Inferior parietal cortex (tissue), 1 donor: ENCODE results near the gene MGA.

Experiments used
- DNase-seq: peaks from one replicate; pipeline ENCODE4 v3.0.0-alpha.2; 2016; ENCODE audit errors: extremely low spot score

Gene MGA

GRCh38 chr15:41806291-41807181 lies 146.3 kb downstream of the MGA start:
- DNase-seq, result no peak

- no peak for DNase-seq
Measured at GRCh38 chr15:41809121-41809520, 148.9 kb downstream of the MGA start.

DNA sequence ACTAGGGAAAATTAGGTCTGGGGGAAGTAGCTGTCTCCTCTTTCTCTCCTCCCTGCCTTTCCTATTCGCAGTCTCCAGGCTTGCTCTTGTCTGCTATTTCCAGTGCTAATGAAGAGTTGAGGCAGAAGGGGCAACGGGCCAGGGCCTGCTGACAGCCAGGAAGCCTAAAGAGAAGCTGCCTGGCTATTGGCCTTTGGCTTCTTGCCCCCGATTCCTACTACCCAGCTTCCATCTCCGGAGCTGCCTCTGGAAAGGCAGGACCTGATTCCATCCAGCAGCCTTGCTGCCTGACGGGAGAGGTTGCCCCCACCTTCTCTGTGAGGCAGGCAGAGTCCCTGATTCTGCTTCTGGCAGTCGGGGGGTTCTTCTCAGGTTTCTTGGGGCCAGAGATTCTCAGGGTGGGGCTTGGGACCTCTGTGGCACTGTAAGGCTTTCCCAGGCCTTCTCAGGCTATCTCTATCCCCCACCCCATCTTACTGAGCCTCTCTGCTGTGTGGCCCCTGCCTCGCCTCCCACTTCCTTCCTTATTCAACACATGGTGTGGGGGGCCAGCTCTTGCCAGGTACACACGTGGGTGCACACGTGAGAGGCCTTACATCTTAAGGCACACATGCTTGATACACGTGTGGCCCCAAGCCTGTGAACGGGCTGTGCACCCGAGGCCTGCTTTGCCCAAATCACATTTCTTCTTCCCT lies 149.5 kb downstream of the MGA start:
- no peak for DNase-seq

- DNase-seq, result no peak
Measured at GRCh38 chr15:41810651-41811431, 150.6 kb downstream of the MGA start.

GRCh38 chr15:41811432-41812195 lies 151.4 kb downstream of the MGA start:
- DNase-seq, result peak; percentile 89

GRCh38 chr15:41812820-41813375 lies 152.7 kb downstream of the MGA start:
- DNase-seq, result no peak

DNA sequence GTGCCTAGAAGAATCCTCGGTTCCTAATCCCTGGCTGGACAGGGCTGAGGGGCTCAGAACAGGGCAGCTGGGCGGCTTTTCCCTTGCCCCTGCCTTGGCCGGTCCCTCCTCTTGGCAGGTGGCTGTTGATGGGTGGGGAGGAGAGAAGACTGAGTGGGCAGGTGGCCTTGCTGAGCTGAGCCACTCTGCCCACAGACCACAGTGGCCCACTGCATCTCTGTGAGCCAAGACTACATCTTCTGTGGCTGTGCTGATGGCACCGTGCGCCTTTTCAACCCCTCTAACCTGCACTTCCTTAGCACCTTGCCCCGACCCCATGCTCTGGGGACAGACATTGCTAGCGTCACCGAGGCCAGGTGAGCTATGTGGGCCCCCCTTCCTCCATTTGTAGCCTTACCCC lies 153.2 kb downstream of the MGA start:
- no peak for DNase-seq

DNA sequence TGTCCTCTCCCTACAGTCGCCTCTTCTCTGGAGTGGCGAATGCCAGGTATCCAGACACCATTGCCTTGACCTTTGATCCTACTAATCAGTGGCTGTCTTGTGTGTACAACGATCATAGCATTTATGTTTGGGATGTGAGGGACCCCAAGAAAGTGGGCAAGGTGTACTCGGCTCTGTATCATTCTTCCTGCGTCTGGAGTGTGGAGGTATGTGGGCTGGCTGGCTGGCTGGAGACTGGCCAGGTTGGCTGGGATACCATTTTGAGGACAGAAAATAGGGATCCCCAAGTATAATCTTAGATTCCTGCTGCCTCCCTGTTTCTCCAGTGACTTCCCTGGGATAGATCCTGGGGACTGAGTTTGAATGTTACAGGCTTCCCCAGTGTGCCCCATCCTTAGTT lies 154.3 kb downstream of the MGA start:
- no peak for DNase-seq

DNA sequence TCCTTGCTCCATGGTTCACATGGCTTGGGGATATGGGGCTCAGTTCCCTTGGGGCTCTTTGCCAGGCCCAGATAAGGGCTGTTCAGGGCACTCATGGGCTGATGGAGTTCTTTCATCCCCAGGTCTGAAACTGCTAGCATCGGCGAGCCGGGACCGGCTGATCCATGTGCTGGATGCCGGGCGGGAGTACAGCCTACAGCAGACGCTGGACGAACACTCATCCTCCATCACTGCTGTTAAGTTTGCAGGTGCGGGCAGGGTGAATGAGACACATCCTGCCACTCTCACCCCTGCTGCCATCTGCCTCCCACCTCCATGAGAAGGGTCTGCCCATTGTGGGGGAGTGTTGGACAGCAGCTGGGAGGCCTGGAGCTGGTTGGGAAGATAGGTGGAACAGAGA lies 156.6 kb downstream of the MGA start:
- DNase-seq, result no peak

GRCh38 chr15:41817327-41817726 lies 157.1 kb downstream of the MGA start:
- DNase-seq, result no peak

GRCh38 chr15:41817781-41818180 lies 157.6 kb downstream of the MGA start:
- no peak for DNase-seq

- DNase-seq, result no peak
Measured at GRCh38 chr15:41819455-41820050, 159.3 kb downstream of the MGA start.

- DNase-seq, result no peak
Measured at GRCh38 chr15:41820791-41821423, 160.7 kb downstream of the MGA start.

DNA sequence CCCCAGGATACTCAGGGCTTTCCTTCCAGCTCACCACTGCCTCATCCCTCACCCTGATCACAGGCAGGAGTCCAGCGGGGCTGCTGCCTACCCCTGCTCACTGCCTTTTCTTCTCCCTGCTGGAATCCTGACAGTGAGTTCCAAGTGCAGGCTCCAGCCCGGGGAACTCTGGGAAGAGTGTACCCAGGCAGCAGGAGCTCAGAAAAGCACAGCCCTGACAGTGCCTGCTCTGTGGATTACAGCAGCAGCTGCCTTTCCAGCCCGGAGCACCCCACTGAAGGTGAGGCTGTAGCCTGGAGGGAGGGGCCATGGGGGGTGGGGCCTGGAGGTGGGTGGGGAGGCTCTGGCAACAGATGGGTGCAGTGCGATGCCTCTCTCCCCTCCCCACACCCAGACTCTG lies 161.6 kb downstream of the MGA start:
- DNase-seq, result no peak

GRCh38 chr15:41822471-41822870 lies 162.3 kb downstream of the MGA start:
- no peak for DNase-seq
